ENCODE results near the gene C2orf68.

The C2orf68 gene

DNA sequence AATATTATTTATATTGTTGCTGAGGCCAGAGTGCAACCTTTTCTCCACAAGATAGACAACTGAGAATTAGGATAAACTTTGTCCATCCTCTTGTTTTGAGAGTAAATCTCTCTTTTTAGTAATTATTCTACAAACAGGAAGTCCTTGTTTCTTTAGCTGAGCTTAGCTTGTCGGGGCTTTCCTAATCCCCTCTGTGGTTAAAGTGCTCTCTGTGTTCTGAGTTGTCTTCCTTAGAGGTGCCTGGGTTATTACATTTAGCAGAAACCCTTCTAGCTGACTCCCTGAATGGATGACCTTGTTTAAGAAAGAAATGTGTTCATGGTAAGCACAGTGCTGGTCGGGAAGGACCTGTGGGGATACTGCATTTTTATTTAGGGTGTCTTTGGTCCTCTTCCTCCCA lies 16.8 kb upstream of the C2orf68 start:
- TF ChIP-seq CTCF (IDR thresholded peaks at IDR 0.05; ENCODE audit: low read depth, low read length, poor library complexity, severe bottlenecking) (no peak), EZH2phosphoT487 (IDR thresholded peaks at IDR 0.05; ENCODE audit: borderline replicate concordance, low read length) (no peak)
- no peaks in the 10 kb centered on the region for H3K4me1 ChIP-seq (ENCODE audit: control insufficient read depth, low read length)
- no peaks in the 10 kb centered on the region for H3K9me3 ChIP-seq (ENCODE audit: control insufficient read depth, insufficient read depth, low read length)
- no peak overlapping the region for H3K27ac ChIP-seq (ENCODE audit: low read depth, low read length)
- H3K27me3 ChIP-seq (ENCODE audit: control insufficient read depth, low read length), result no peaks in the 10 kb centered on the region
- no peak overlapping the region for H3K4me3 ChIP-seq (ENCODE audit: low read length)
- H3F3A ChIP-seq (ENCODE audit: control insufficient read depth, insufficient read depth), result no peaks in the 10 kb centered on the region
- peaks cover 21% of the 10 kb centered on the region for H3K79me2 ChIP-seq (ENCODE audit: control insufficient read depth, low read length)
- H3K36me3 ChIP-seq (ENCODE audit: control insufficient read depth, low read length), result peaks cover 91% of the 10 kb centered on the region
- H3K9me2 ChIP-seq (replicated peaks; ENCODE audit: control insufficient read depth, low read length), result no peaks in the 10 kb centered on the region
- H3K4me2 ChIP-seq (ENCODE audit: low read length), result no peak overlapping the region
- 0 out of 2 replicates have a peak, but pooled peaks cover 2% of the 10 kb centered on the region for H4K20me1 ChIP-seq (ENCODE audit: control insufficient read depth, insufficient read depth, low read depth, low read length)

DNA sequence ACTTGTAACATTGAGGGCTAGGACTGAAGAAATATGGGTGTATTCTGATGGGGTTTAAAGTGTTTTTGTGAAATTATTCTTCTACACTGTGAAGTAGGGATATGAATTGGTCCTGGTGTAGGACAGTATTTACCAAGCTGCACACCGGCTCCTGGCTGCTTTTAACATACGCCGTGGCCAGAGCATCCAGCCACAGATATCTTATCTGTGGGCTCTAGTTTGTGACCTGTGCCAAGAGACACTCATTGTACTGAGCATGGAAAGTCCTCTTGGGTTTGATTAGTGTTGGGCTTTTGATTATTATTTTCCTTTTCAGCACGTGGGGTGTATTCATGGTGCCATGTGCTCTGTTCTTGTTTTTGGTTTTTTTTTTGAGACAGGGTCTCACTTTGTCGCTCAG lies 12.1 kb upstream of the C2orf68 start:
- Histone ChIP-seq H3K4me2 (ENCODE audit: low read length) (no peak overlapping the region), H3K9me2 (replicated peaks; ENCODE audit: control insufficient read depth, low read length) (no peaks in the 10 kb centered on the region), H3K9me3 (ENCODE audit: control insufficient read depth, insufficient read depth, low read length) (no peaks in the 10 kb centered on the region), H4K20me1 (ENCODE audit: control insufficient read depth, insufficient read depth, low read depth, low read length) (peaks cover 10% of the 10 kb centered on the region; the same call in 1 of the 2 replicates), H3F3A (ENCODE audit: control insufficient read depth, insufficient read depth) (peaks cover 6% of the 10 kb centered on the region; the same call in 1 of the 2 replicates), H3K27ac (ENCODE audit: low read depth, low read length) (no peak overlapping the region), H3K4me3 (ENCODE audit: low read length) (no peak overlapping the region), H3K36me3 (ENCODE audit: control insufficient read depth, low read length) (peaks cover 94% of the 10 kb centered on the region), H3K79me2 (ENCODE audit: control insufficient read depth, low read length) (peaks cover 42% of the 10 kb centered on the region), H3K4me1 (ENCODE audit: control insufficient read depth, low read length) (0 out of 2 replicates have a peak, but pooled peaks cover 4% of the 10 kb centered on the region), H3K27me3 (ENCODE audit: control insufficient read depth, low read length) (no peaks in the 10 kb centered on the region)
- TF ChIP-seq CTCF (IDR thresholded peaks at IDR 0.05; ENCODE audit: low read depth, low read length, poor library complexity, severe bottlenecking) (no peak), EZH2phosphoT487 (IDR thresholded peaks at IDR 0.05; ENCODE audit: borderline replicate concordance, low read length) (no peak)

DNA sequence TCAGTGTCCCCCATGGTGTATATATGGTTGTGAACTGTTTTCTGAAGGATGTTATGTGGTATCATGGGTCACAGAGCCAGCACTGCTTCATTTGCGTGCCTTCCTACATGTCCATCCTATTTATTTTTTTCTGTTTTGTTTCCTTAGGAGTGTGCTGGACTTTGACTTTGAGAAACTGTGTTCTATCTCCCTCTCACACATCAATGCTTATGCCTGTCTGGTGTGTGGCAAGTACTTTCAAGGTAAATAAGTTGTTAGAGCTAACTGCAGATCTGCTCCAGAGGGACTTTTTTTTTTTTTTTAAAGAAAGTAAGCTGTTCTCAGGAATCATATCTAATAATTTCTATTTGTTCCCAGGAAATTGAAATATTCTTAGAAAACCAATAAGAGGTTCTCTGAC lies 9.5 kb upstream of the C2orf68 start:
- no peak overlapping the region for H3K4me2 ChIP-seq (ENCODE audit: low read length)
- peaks cover 23% of the 10 kb centered on the region for H4K20me1 ChIP-seq (ENCODE audit: control insufficient read depth, insufficient read depth, low read depth, low read length)

More for the DNA sequence above, 9.5 kb upstream of the C2orf68 start:
- no peak overlapping the region for H3K27ac ChIP-seq (ENCODE audit: low read depth, low read length)
- no peak overlapping the region for H3K4me3 ChIP-seq (ENCODE audit: low read length)
- no peaks in the 10 kb centered on the region for H3K9me3 ChIP-seq (ENCODE audit: control insufficient read depth, insufficient read depth, low read length)
- H3K79me2 ChIP-seq (ENCODE audit: control insufficient read depth, low read length), result peaks cover 68% of the 10 kb centered on the region
- peaks cover 6% of the 10 kb centered on the region for H3F3A ChIP-seq (ENCODE audit: control insufficient read depth, insufficient read depth)
- H3K4me1 ChIP-seq (ENCODE audit: control insufficient read depth, low read length), result peaks cover 17% of the 10 kb centered on the region
- no peaks in the 10 kb centered on the region for H3K9me2 ChIP-seq (replicated peaks; ENCODE audit: control insufficient read depth, low read length)
- peaks cover 86% of the 10 kb centered on the region for H3K36me3 ChIP-seq (ENCODE audit: control insufficient read depth, low read length)
- TF ChIP-seq CTCF (IDR thresholded peaks at IDR 0.05; ENCODE audit: low read depth, low read length, poor library complexity, severe bottlenecking), result no peak
- TF ChIP-seq EZH2phosphoT487 (IDR thresholded peaks at IDR 0.05; ENCODE audit: borderline replicate concordance, low read length), result no peak
- no peaks in the 10 kb centered on the region for H3K27me3 ChIP-seq (ENCODE audit: control insufficient read depth, low read length)

All from DOHH2 (cell line).